COLO829 (cell line): ENCODE measurements around the gene PCSK7.

Experiments
- DNase-seq: peaks from one replicate; pipeline ENCODE4 v3.0.0; 2012; ENCODE audit warnings: low spot score

The PCSK7 gene

GRCh38 chr11:117230999-117231841, 653 bp downstream of the PCSK7 start:
- no peak for DNase-seq

- DNase-seq: no peak
Observed at GRCh38 chr11:117230286-117230961, 1.4 kb downstream of the PCSK7 start.

- DNase-seq: no peak
Observed at GRCh38 chr11:117229931-117230285, 2.0 kb downstream of the PCSK7 start.

GRCh38 chr11:117229411-117229810, 2.5 kb downstream of the PCSK7 start:
- no peak for DNase-seq

GRCh38 chr11:117228091-117228490, 3.8 kb downstream of the PCSK7 start:
- no peak for DNase-seq

GRCh38 chr11:117226388-117227385, 5.2 kb downstream of the PCSK7 start:
- peak; percentile 64 for DNase-seq

GRCh38 chr11:117225553-117226170, 6.2 kb downstream of the PCSK7 start:
- DNase-seq: no peak

GRCh38 chr11:117223741-117224689, 7.9 kb downstream of the PCSK7 start:
- DNase-seq: no peak

- DNase-seq: no peak
Observed at GRCh38 chr11:117222991-117223740, 8.7 kb downstream of the PCSK7 start.

- DNase-seq: no peak
Observed at GRCh38 chr11:117221775-117222517, 9.9 kb downstream of the PCSK7 start.

GRCh38 chr11:117220999-117221774, 10.7 kb downstream of the PCSK7 start:
- DNase-seq: no peak

- DNase-seq: no peak
Observed at GRCh38 chr11:117220568-117220967, 11.3 kb downstream of the PCSK7 start.

GRCh38 chr11:117219995-117220394, 11.9 kb downstream of the PCSK7 start:
- DNase-seq: no peak

- DNase-seq: no peak
Observed at GRCh38 chr11:117219455-117219854, 12.4 kb downstream of the PCSK7 start.

- DNase-seq: no peak
Observed at GRCh38 chr11:117219001-117219400, 12.9 kb downstream of the PCSK7 start.

GRCh38 chr11:117218133-117218915, 13.5 kb downstream of the PCSK7 start:
- no peak for DNase-seq
